Astrocyte (in vitro differentiated cells and primary cell): ENCODE measurements around the gene LSMEM2. TPM values are rescaled to one million over a fixed set of nuclear protein-coding genes. Genes with fewer than 3 reads are reported as not detected.

Source experiments
- DNase-seq: peaks from one replicate; pipeline ENCODE4 v3.0.0-alpha.2; 2010; ENCODE audit warnings: low read depth
- FAIRE-seq: peaks from 2 replicates; lab custom pipeline; 2011; peaks lifted over from hg19 to GRCh38; lab: Jason Lieb, UNC
- H2AFZ ChIP-seq: 2 replicates; pipeline ENCODE4 v1.6.0; 2012; ENCODE audit warnings: low read depth, low read length, inconsistent platforms
- H3K27ac ChIP-seq: 2 replicates; pipeline ENCODE4 v1.5.1; 2011; ENCODE audit warnings: low read depth, low read length, inconsistent platforms
- H3K27me3 ChIP-seq: 2 replicates; pipeline ENCODE4 v1.6.0; 2011; ENCODE audit warnings: low read length, inconsistent platforms; ENCODE audit not compliant: insufficient read depth
- H3K36me3 ChIP-seq: 2 replicates; pipeline ENCODE4 v1.5.1; 2011; ENCODE audit warnings: low read length, inconsistent platforms; ENCODE audit not compliant: insufficient read depth
- H3K4me1 ChIP-seq: 2 replicates; pipeline ENCODE4 v1.5.1; 2011; ENCODE audit warnings: low read length, inconsistent platforms; ENCODE audit not compliant: insufficient read depth
- H3K4me2 ChIP-seq: 2 replicates; pipeline ENCODE4 v1.6.0; 2012; ENCODE audit warnings: low read length, inconsistent platforms
- H3K4me3 ChIP-seq: 2 replicates; pipeline ENCODE4 v1.5.1; 2011; ENCODE audit warnings: low read depth, mild to moderate bottlenecking, low read length, inconsistent platforms; ENCODE audit not compliant: insufficient read depth
- H3K79me2 ChIP-seq: 2 replicates; pipeline ENCODE4 v1.6.0; 2012; ENCODE audit warnings: mild to moderate bottlenecking, low read length, inconsistent platforms; ENCODE audit not compliant: insufficient read depth
- H3K9ac ChIP-seq: 2 replicates; pipeline ENCODE4 v1.6.0; 2012; ENCODE audit warnings: mild to moderate bottlenecking, low read length, inconsistent platforms
- H3K9me3 ChIP-seq: 2 replicates; pipeline ENCODE4 v1.5.1; 2012; ENCODE audit warnings: low read depth, mild to moderate bottlenecking, low read length, inconsistent platforms; ENCODE audit not compliant: insufficient read depth
- H4K20me1 ChIP-seq: 2 replicates; pipeline ENCODE4 v1.6.0; 2012; ENCODE audit warnings: low read length, inconsistent platforms; ENCODE audit not compliant: insufficient read depth
- H3K27ac Mint-ChIP-seq: one replicate; pipeline ENCODE4 v1.8.0; 2021; ENCODE audit warnings: mild to moderate bottlenecking, mixed read lengths; ENCODE audit not compliant: unreplicated experiment
- H3K27me3 Mint-ChIP-seq: one replicate; pipeline ENCODE4 v1.8.0; 2021; ENCODE audit warnings: low read depth, mixed read lengths; ENCODE audit not compliant: unreplicated experiment
- H3K36me3 Mint-ChIP-seq: one replicate; pipeline ENCODE4 v1.8.0; 2021; ENCODE audit warnings: low read depth, mixed read lengths; ENCODE audit not compliant: unreplicated experiment
- H3K4me1 Mint-ChIP-seq: one replicate; pipeline ENCODE4 v1.8.0; 2021; ENCODE audit warnings: low read depth, mixed read lengths; ENCODE audit not compliant: unreplicated experiment
- H3K4me3 Mint-ChIP-seq: one replicate; pipeline ENCODE4 v1.8.0; 2021; ENCODE audit warnings: mild to moderate bottlenecking, moderate library complexity, mixed read lengths; ENCODE audit not compliant: unreplicated experiment
- H3K9me3 Mint-ChIP-seq: one replicate; pipeline ENCODE4 v1.8.0; 2021; ENCODE audit warnings: mild to moderate bottlenecking, mixed read lengths; ENCODE audit not compliant: unreplicated experiment
- EZH2 ChIP-seq: IDR thresholded peaks from 2 replicates; pipeline ENCODE4 v1.6.1; 2012; ENCODE audit warnings: mild to moderate bottlenecking, low read length, inconsistent platforms; ENCODE audit not compliant: insufficient read depth
- total RNA-seq: library from RNA; stranded (reverse); gene quantifications from 2 replicates; pipeline ENCODE4 v1.2.1, GENCODE V29; 2021
- TF ChIP-seq, protein P1 (sequence below): IDR thresholded peaks from 2 replicates; pipeline ENCODE4 v1.5.1; 2011; ENCODE audit warnings: low read depth, mild to moderate bottlenecking, inconsistent platforms, low read length, moderate library complexity; ENCODE audit not compliant: insufficient read depth

The LSMEM2 gene
- total RNA-seq, 1 donor from 2014 or later, result 0.30 TPM

- Mint-ChIP-seq H3K27ac (peak overlapping the region; percentile 48), H3K4me1 (peaks cover 6% of the 10 kb centered on the region), H3K9me3 (no peaks in the 10 kb centered on the region), H3K4me3 (no peak overlapping the region), H3K36me3 (peaks cover 3% of the 10 kb centered on the region), H3K27me3 (peaks cover 1% of the 10 kb centered on the region)
- Histone ChIP-seq H3K79me2 (peaks cover 22% of the 10 kb centered on the region), H3K27ac (no peak overlapping the region), H2AFZ (no peak overlapping the region), H3K27me3 (no peaks in the 10 kb centered on the region), H3K9ac (no peak overlapping the region), H3K4me3 (no peak overlapping the region), H3K4me2 (no peak overlapping the region), H3K9me3 (no peaks in the 10 kb centered on the region), H3K4me1 (peaks cover 6% of the 10 kb centered on the region), H3K36me3 (no peaks in the 10 kb centered on the region), H4K20me1 (peaks cover 18% of the 10 kb centered on the region)
- FAIRE-seq (no peak), DNase-seq (no peak)
- no peak for TF ChIP-seq EZH2
- TF ChIP-seq, protein P1, sequence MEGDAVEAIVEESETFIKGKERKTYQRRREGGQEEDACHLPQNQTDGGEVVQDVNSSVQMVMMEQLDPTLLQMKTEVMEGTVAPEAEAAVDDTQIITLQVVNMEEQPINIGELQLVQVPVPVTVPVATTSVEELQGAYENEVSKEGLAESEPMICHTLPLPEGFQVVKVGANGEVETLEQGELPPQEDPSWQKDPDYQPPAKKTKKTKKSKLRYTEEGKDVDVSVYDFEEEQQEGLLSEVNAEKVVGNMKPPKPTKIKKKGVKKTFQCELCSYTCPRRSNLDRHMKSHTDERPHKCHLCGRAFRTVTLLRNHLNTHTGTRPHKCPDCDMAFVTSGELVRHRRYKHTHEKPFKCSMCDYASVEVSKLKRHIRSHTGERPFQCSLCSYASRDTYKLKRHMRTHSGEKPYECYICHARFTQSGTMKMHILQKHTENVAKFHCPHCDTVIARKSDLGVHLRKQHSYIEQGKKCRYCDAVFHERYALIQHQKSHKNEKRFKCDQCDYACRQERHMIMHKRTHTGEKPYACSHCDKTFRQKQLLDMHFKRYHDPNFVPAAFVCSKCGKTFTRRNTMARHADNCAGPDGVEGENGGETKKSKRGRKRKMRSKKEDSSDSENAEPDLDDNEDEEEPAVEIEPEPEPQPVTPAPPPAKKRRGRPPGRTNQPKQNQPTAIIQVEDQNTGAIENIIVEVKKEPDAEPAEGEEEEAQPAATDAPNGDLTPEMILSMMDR, result no peak
These were observed 45.7 kb upstream of the LSMEM2 start for GRCh38 chr3:50233176-50233575.

DNA sequence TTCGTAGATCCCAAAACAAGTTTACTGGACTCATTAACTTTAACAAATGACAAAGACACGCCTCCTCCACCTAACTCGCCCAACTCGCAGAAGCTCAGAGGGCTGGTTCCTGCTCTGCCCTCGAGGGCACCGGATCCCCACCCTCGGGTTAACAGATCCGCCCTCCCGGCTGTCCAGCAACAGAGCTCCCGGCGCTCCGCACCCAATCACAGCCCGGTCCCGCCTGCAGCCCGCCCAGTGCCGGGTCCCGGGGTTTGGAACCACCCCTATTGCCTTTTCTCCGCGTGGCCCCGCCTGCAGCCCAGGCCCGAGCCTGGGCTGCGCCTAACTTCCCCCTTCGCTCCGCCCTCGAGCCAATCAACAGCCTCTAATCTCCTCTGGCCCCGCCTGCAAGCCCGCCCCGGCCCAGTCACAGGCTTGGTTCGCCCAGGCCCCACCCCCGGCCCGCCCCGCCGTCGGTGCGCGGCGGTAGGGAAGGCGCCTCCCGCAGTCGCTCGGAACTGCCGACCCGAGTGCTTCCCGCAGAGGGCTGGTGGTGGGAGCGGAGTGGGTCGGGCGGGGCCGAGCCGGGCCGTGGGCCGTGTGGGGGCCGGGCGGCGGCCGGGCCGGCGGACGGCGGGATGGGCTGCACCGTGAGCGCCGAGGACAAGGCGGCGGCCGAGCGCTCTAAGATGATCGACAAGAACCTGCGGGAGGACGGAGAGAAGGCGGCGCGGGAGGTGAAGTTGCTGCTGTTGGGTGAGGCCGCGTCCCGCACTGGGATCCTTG is 43.0 kb upstream of the LSMEM2 start, which contains the start of gene GNAI2:
TSS of gene GNAI2 (plus strand) at position 489 of the 768 bp plus-strand sequence. CDS start at position 621, 132 bp downstream.
- H3K36me3 Mint-ChIP-seq, result peaks cover 3% of the 10 kb centered on the region
- Histone ChIP-seq H3K27me3 (no peaks in the 10 kb centered on the region), H3K36me3 (peaks cover 3% of the 10 kb centered on the region), H4K20me1 (peaks cover 45% of the 10 kb centered on the region), H3K79me2 (peaks cover 49% of the 10 kb centered on the region), H3K9ac (peak within 1 kb of the TSS; percentile 95), H3K4me1 (peaks cover 20% of the 10 kb centered on the region), H2AFZ (peak within 1 kb of the TSS; percentile 74), H3K4me2 (peak within 1 kb of the TSS; percentile 97), H3K4me3 (peak within 1 kb of the TSS; percentile 92), H3K9me3 (no peaks in the 10 kb centered on the region), H3K27ac (peak within 1 kb of the TSS; percentile 63)
- no peak for TF ChIP-seq EZH2
- TF ChIP-seq, protein P1, result no peak
- FAIRE-seq, result peak; percentile 43
- H3K27ac Mint-ChIP-seq, result peak within 1 kb of the TSS; percentile 88
- no peaks in the 10 kb centered on the region for H3K9me3 Mint-ChIP-seq
- peaks cover 13% of the 10 kb centered on the region for H3K4me1 Mint-ChIP-seq
- no peaks in the 10 kb centered on the region for H3K27me3 Mint-ChIP-seq
- peak; percentile 92 for DNase-seq
- H3K4me3 Mint-ChIP-seq, result peak within 1 kb of the TSS; percentile 100
